CD8-positive, alpha-beta memory T cell (primary cell): ENCODE data around the gene C1QTNF6. TPM values are rescaled to one million over a fixed set of nuclear protein-coding genes. Genes with fewer than 3 reads are reported as not detected.

Experiments used
- CTCF ChIA-PET: fragments of 350-600 bp; sonication (Branson Sonifier 250); formaldehyde crosslinking; loops from one replicate; lab custom pipeline; 2021; ENCODE audit warnings: antibody characterized with exemption; lab: Charles Lee
- POLR2A ChIA-PET: fragments of 350-600 bp; sonication (Branson Sonifier 250); formaldehyde crosslinking; loops from one replicate; lab custom pipeline; 2021; ENCODE audit warnings: antibody characterized with exemption; lab: Charles Lee
- DNase-seq, 5 donors: peaks; one replicate each; pipeline versions ENCODE4 v3.0.0 to v3.0.0-alpha.2; 2020 to 2022; ENCODE audit warnings: mixed read lengths in 1 of 5
- H3K27ac ChIP-seq: one replicate; pipeline ENCODE4 v1.7.0; 2013; ENCODE audit warnings: low read depth, mild to moderate bottlenecking, low read length, moderate library complexity
- H3K27me3 ChIP-seq: 2 replicates; pipeline ENCODE4 v1.7.0; 2013; ENCODE audit warnings: low read length, mild to moderate bottlenecking; ENCODE audit not compliant: insufficient read depth, poor library complexity, severe bottlenecking
- H3K36me3 ChIP-seq: 2 replicates; pipeline ENCODE4 v1.7.0; 2013; ENCODE audit warnings: mild to moderate bottlenecking, low read length, moderate library complexity; ENCODE audit not compliant: insufficient read depth
- H3K4me1 ChIP-seq: 2 replicates; pipeline ENCODE4 v1.7.0; 2013; ENCODE audit warnings: mild to moderate bottlenecking, low read length, moderate library complexity; ENCODE audit not compliant: insufficient read depth
- H3K4me3 ChIP-seq: 2 replicates; pipeline ENCODE4 v1.7.0; 2013; ENCODE audit warnings: mild to moderate bottlenecking, low read length
- H3K9me3 ChIP-seq: 2 replicates; pipeline ENCODE4 v1.7.0; 2013; ENCODE audit warnings: mild to moderate bottlenecking, low read length
- H3K27ac Mint-ChIP-seq, 8 donors: one replicate each; pipeline ENCODE4 v1.8.0; 2020 to 2021; ENCODE audit warnings: mixed read lengths in 8 of 8, mild to moderate bottlenecking in 6 of 8, inconsistent platforms in 3 of 8, moderate library complexity in 3 of 8
- H3K27me3 Mint-ChIP-seq, 2 donors: one replicate each; pipeline ENCODE4 v1.8.0; 2020 to 2021; ENCODE audit warnings: mixed read lengths in 2 of 2, mild to moderate bottlenecking in 1 of 2, moderate library complexity in 1 of 2
- H3K36me3 Mint-ChIP-seq, 3 donors: one replicate each; pipeline ENCODE4 v1.8.0; 2020 to 2021; ENCODE audit warnings: mixed read lengths in 3 of 3, inconsistent platforms in 1 of 3, mild to moderate bottlenecking in 1 of 3
- H3K4me1 Mint-ChIP-seq, 3 donors: one replicate each; pipeline ENCODE4 v1.8.0; 2020 to 2021; ENCODE audit warnings: mixed read lengths in 3 of 3, inconsistent platforms in 1 of 3, mild to moderate bottlenecking in 1 of 3
- H3K4me3 Mint-ChIP-seq, 7 donors: one replicate each; pipeline ENCODE4 v1.8.0; 2020 to 2021; ENCODE audit warnings: mixed read lengths in 7 of 7, mild to moderate bottlenecking in 6 of 7, moderate library complexity in 4 of 7, inconsistent platforms in 2 of 7
- H3K9me3 Mint-ChIP-seq, 5 donors: one replicate each; pipeline ENCODE4 v1.8.0; 2020 to 2022; ENCODE audit warnings: mixed read lengths in 5 of 5, mild to moderate bottlenecking in 3 of 5, moderate library complexity in 2 of 5, inconsistent platforms in 1 of 5
- polyA plus RNA-seq: library from polyadenylated mRNA; unstranded; fragments of 300-500 nt; fragmentation: Illumina TruSeq; gene quantifications from one replicate; pipeline ENCODE4 v1.2.3, GENCODE V29; 2021
- total RNA-seq, 2 experiments: library from RNA; stranded (reverse); gene quantifications; one replicate each; pipeline ENCODE4 v1.2.3, GENCODE V29; 2021

Gene C1QTNF6
- total and polyA plus RNA-seq, 3 experiments from 2014 or later: 1.8 to 4.3 (median 3.6) TPM

GRCh38 chr22:37228106-37229011 is 40.3 kb upstream of the C1QTNF6 start:
- Histone ChIP-seq H3K27ac (peak overlapping the region; percentile 93), H3K27me3 (no peaks in the 10 kb centered on the region), H3K9me3 (no peaks in the 10 kb centered on the region), H3K4me3 (peak overlapping the region; percentile 42), H3K4me1 (peaks cover 94% of the 10 kb centered on the region), H3K36me3 (peaks cover 64% of the 10 kb centered on the region)
- Mint-ChIP-seq H3K36me3 (peaks cover 22 to 79% (median 24%) of the 10 kb centered on the region in 3 donors), H3K27me3 (no peaks in the 10 kb centered on the region), H3K9me3 (no peaks in the 10 kb centered on the region), H3K27ac (peak overlapping the region; percentile 98 to 100 (median 99)), H3K4me3 (peak overlapping the region; percentile 76 to 89 (median 85)), H3K4me1 (peaks cover 86 to 92% (median 92%) of the 10 kb centered on the region in 3 donors)
- POLR2A ChIA-PET: interaction anchor here (0.5 to 6.6 kb wide), 6 partner anchors 13 to 1698 kb away, joined by 3 to 115 read pairs (median 3); partner anchors contain the start of gene RAC2
- peak in 4 of 5 donors; percentile 37 to 79 (median 53) for DNase-seq
- CTCF ChIA-PET: interaction anchor here (0.6 to 6.9 kb wide), 9 partner anchors 9 to 177 kb away, joined by 3 to 105 read pairs (median 7); partner anchors contain the start of genes KCTD17 and RAC2

- DNase-seq: no peak
- H3K9me3 ChIP-seq: no peaks in the 10 kb centered on the region
- H3K4me1 ChIP-seq: peaks cover 94% of the 10 kb centered on the region
- ChIA-PET POLR2A (interaction anchor here (0.8 to 2.2 kb wide), 2 partner anchors 15 to 18 kb away, joined by 3 to 9 read pairs; partner anchors contain the start of gene RAC2), CTCF (interaction anchor here (1.0 to 3.3 kb wide), 5 partner anchors 12 to 38 kb away, joined by 3 to 25 read pairs (median 19); partner anchors contain the start of gene RAC2)
- no peaks in the 10 kb centered on the region for H3K9me3 Mint-ChIP-seq
- peak overlapping the region in 2 of 7 donors; percentile 25 to 34 for H3K4me3 Mint-ChIP-seq
- H3K4me3 ChIP-seq: no peak overlapping the region
- H3K27ac ChIP-seq: no peak overlapping the region
- peaks cover 48% of the 10 kb centered on the region for H3K36me3 ChIP-seq
- no peaks in the 10 kb centered on the region for H3K27me3 ChIP-seq
- no peaks in the 10 kb centered on the region for H3K27me3 Mint-ChIP-seq
- peaks cover 86 to 91% (median 91%) of the 10 kb centered on the region in 3 donors for H3K4me1 Mint-ChIP-seq
- H3K27ac Mint-ChIP-seq: peak overlapping the region in 6 of 8 donors; percentile 46 to 99 (median 84)
- H3K36me3 Mint-ChIP-seq: peaks cover 21 to 66% (median 24%) of the 10 kb centered on the region in 3 donors
These were observed 38.5 kb upstream of the C1QTNF6 start for GRCh38 chr22:37226514-37226913.

- H3K27me3 ChIP-seq: no peaks in the 10 kb centered on the region
- Mint-ChIP-seq H3K9me3 (no peaks in the 10 kb centered on the region), H3K4me1 (peaks cover 86 to 91% (median 91%) of the 10 kb centered on the region in 3 donors), H3K27ac (peak overlapping the region; percentile 46 to 99 (median 84)), H3K4me3 (peak overlapping the region in 3 of 7 donors; percentile 15 to 19 (median 16)), H3K27me3 (no peaks in the 10 kb centered on the region), H3K36me3 (peaks cover 19 to 61% (median 20%) of the 10 kb centered on the region in 3 donors)
- peaks cover 44% of the 10 kb centered on the region for H3K36me3 ChIP-seq
- ChIA-PET CTCF (interaction anchor here (0.8 to 3.3 kb wide), 6 partner anchors 12 to 39 kb away, joined by 3 to 25 read pairs (median 15); partner anchors contain the start of gene RAC2), POLR2A (interaction anchor here (0.6 to 2.2 kb wide), 3 partner anchors 15 to 98 kb away, joined by 3 to 10 read pairs (median 9); partner anchors contain the start of gene RAC2)
- H3K4me3 ChIP-seq: no peak overlapping the region
- peaks cover 94% of the 10 kb centered on the region for H3K4me1 ChIP-seq
- no peak for DNase-seq
- no peak overlapping the region for H3K27ac ChIP-seq
- no peaks in the 10 kb centered on the region for H3K9me3 ChIP-seq
These were observed 38.0 kb upstream of the C1QTNF6 start for GRCh38 chr22:37226087-37226486.

- peak overlapping the region; percentile 6 for H3K27ac ChIP-seq
- H3K9me3 ChIP-seq: no peaks in the 10 kb centered on the region
- Mint-ChIP-seq H3K27me3 (no peaks in the 10 kb centered on the region), H3K4me1 (peaks cover 86 to 91% (median 91%) of the 10 kb centered on the region in 3 donors), H3K36me3 (peaks cover 15 to 56% (median 18%) of the 10 kb centered on the region in 3 donors), H3K4me3 (peak overlapping the region in 3 of 7 donors; percentile 9 to 60 (median 12)), H3K27ac (peak overlapping the region; percentile 46 to 99 (median 90)), H3K9me3 (peaks cover 0 to 2% (median 0%) of the 10 kb centered on the region in 5 donors)
- H3K36me3 ChIP-seq: peaks cover 39% of the 10 kb centered on the region
- CTCF ChIA-PET: interaction anchor here (0.8 to 3.3 kb wide), 8 partner anchors 13 to 64 kb away, joined by 3 to 25 read pairs (median 8); partner anchors contain the start of gene RAC2
- peaks cover 94% of the 10 kb centered on the region for H3K4me1 ChIP-seq
- no peaks in the 10 kb centered on the region for H3K27me3 ChIP-seq
- no peak for DNase-seq
- POLR2A ChIA-PET: interaction anchor here (0.6 to 2.2 kb wide), 4 partner anchors 16 to 98 kb away, joined by 3 to 10 read pairs (median 6); partner anchors contain the start of gene RAC2
- no peak overlapping the region for H3K4me3 ChIP-seq
These were observed 37.4 kb upstream of the C1QTNF6 start for GRCh38 chr22:37225481-37225880.

- Mint-ChIP-seq H3K9me3 (peaks cover 0 to 2% (median 0%) of the 10 kb centered on the region in 5 donors), H3K4me1 (peaks cover 86 to 91% (median 91%) of the 10 kb centered on the region in 3 donors), H3K27me3 (no peaks in the 10 kb centered on the region), H3K27ac (peak overlapping the region; percentile 46 to 99 (median 90)), H3K36me3 (peaks cover 15 to 54% (median 17%) of the 10 kb centered on the region in 3 donors), H3K4me3 (peak overlapping the region in 3 of 7 donors; percentile 9 to 60 (median 17))
- Histone ChIP-seq H3K4me3 (no peak overlapping the region), H3K27me3 (no peaks in the 10 kb centered on the region), H3K36me3 (peaks cover 39% of the 10 kb centered on the region), H3K9me3 (no peaks in the 10 kb centered on the region), H3K4me1 (peaks cover 95% of the 10 kb centered on the region), H3K27ac (peak overlapping the region; percentile 6)
- POLR2A ChIA-PET: interaction anchor here (0.9 to 2.2 kb wide), 2 partner anchors 18 to 19 kb away, joined by 3 to 9 read pairs; partner anchors contain the start of gene RAC2
- CTCF ChIA-PET: interaction anchor here (1.1 to 3.3 kb wide), 6 partner anchors 14 to 63 kb away, joined by 3 to 25 read pairs (median 15); partner anchors contain the start of gene RAC2
- no peak for DNase-seq
These were observed 36.8 kb upstream of the C1QTNF6 start for GRCh38 chr22:37224757-37225420.

- H3K36me3 Mint-ChIP-seq: peaks cover 15 to 49% (median 16%) of the 10 kb centered on the region in 3 donors
- peak overlapping the region; percentile 46 to 99 (median 92) for H3K27ac Mint-ChIP-seq
- ChIA-PET POLR2A (interaction anchor here (0.7 to 3.2 kb wide), 3 partner anchors 14 to 102 kb away, joined by 3 to 33 read pairs (median 22); partner anchors contain the start of gene RAC2), CTCF (interaction anchor here (1.4 to 3.3 kb wide), 4 partner anchors 14 to 62 kb away, joined by 4 to 25 read pairs (median 22); partner anchors contain the start of gene RAC2)
- peak overlapping the region; percentile 14 for H3K4me3 ChIP-seq
- H3K36me3 ChIP-seq: peaks cover 34% of the 10 kb centered on the region
- H3K27me3 Mint-ChIP-seq: no peaks in the 10 kb centered on the region
- DNase-seq: peak in 1 of 5 donors; percentile 63
- H3K27me3 ChIP-seq: no peaks in the 10 kb centered on the region
- H3K4me1 ChIP-seq: peaks cover 95% of the 10 kb centered on the region
- H3K4me3 Mint-ChIP-seq: peak overlapping the region; percentile 7 to 78 (median 60)
- peaks cover 86 to 91% (median 91%) of the 10 kb centered on the region in 3 donors for H3K4me1 Mint-ChIP-seq
- no peaks in the 10 kb centered on the region for H3K9me3 ChIP-seq
- H3K9me3 Mint-ChIP-seq: peaks cover 0 to 2% (median 0%) of the 10 kb centered on the region in 5 donors
- H3K27ac ChIP-seq: no peak overlapping the region
These were observed 36.0 kb upstream of the C1QTNF6 start for GRCh38 chr22:37223965-37224551.
